ENCODE data around the gene GPA33.

GPA33 gene
- 4.2 to 5.0 reads per million in 2 donors for total RNA-seq

DNA sequence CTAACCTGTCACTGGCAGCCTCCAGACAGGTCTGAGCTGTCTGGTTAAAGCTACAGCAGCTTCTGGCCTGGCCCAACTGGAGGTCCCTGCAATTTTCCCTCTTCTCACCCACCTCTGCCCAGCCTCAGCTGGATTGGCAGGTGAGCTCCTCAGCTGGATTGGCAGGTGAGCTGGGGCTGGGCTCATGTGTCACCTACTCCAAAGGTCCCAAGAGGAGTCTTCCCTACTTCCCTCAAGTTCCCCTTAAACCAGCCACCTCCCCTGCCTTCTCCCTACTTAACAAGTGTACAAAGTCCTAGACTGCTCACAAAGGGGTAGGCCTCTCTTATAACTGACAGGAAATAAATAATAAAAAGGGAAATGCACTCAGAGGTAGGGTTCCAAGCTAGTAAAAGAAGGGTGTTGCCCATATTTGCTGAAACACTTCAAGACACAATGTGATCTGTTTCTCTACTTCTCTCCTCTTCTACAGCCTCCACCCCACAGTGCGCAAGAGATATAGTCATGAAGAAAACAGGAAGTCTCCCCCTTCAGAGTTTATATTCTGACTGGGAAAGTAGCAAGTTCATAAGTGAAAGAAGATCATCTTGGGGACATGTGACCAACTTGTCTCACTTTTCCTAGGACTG is at the start of gene GPA33:
Gene GPA33 (minus strand): TSS at position 64 of the 629 bp plus-strand sequence. CDS start 90 bp downstream, outside the sequence.
- DNase-seq = no peak

- no peak for DNase-seq
Observed at GRCh38 chr1:167138703-167139102, 48.5 kb upstream of the GPA33 start.

DNA sequence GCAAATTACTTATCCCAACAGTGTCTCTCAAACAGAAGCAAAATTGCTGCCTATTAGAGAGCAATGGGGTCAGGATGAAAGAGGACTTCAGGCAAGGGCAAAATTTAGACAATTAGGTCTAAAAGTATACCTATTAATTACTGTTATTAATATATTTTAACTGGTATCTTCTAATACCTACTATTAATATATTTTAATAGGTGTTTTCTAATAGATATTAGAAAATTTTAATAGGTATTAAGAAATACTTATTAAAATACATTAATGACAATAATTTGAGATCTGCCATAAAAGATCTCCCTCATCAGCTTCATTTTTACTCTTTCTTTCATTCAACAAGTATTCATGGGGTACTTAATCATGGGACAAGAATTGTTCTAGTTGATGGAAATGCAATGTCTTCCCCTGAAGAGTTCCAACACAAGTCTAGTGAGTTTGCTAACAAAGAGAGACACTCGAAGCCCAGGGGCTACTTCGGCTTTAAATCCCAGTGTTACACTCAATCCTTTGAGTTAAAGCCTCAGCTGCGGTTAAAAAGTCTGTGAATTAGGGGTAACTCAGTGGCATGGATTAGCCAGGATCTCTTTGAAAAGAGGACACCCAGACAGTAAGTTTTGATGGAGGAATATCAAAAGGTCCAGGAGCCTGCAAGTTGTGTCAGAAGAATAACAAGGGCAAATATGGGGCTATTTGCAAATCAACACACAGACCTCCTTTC is 47.8 kb upstream of the GPA33 start:
- no peak for DNase-seq

DNA sequence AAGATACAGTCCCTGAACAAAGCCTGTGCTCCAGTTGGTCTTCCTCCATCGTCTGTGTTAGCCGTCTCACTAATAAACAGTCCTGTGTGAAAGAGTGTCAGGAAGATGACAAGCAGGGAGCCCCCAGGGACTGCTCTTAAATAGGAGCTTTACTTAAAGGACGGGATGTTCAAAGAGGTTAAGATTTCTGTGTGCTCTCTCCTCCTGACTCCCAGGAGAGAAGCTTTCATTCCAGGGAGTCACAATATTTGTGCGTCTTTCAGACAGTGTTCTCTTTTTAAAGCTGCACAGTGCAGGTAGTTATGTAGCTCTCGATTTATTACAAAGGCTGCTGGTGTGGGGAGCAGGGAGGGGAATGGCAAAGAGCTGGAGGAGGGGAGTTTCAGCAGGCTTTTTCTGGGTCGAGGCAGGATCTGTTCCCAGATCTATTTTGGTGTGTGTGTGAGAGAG is 47.2 kb upstream of the GPA33 start:
- DNase-seq = no peak

GRCh38 chr1:167136806-167137205 is 46.6 kb upstream of the GPA33 start:
- DNase-seq = no peak

- DNase-seq = no peak
Observed at GRCh38 chr1:167136191-167136614, 46.0 kb upstream of the GPA33 start.

DNA sequence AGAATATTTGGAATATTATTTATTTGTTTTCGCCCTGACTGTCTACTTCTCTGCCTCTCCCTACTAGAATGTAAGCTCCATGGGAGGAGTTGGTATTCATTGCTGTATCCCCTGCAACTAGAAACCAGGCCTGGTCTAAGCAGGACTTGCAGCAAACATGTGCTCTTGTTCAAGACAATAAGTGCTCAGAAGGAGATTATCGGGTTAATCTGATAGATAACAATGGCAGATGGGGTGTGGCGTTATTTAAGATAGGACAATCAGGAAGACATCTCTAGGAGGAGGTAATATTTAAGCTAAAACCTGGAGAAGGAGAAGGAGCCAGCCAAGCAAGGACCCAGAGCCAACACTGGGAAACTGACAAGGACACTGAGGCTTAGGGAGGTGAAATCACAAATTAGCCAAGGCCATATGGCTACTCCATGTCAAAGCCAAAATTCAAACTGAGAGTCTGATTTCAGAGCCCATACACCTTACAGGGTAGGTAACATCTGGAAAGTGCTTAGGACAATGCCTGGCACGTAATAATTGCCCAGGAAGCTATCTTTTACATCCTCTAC is 45.2 kb upstream of the GPA33 start:
- no peak for DNase-seq

GRCh38 chr1:167132301-167133010 is 42.3 kb upstream of the GPA33 start:
- no peak for DNase-seq

DNA sequence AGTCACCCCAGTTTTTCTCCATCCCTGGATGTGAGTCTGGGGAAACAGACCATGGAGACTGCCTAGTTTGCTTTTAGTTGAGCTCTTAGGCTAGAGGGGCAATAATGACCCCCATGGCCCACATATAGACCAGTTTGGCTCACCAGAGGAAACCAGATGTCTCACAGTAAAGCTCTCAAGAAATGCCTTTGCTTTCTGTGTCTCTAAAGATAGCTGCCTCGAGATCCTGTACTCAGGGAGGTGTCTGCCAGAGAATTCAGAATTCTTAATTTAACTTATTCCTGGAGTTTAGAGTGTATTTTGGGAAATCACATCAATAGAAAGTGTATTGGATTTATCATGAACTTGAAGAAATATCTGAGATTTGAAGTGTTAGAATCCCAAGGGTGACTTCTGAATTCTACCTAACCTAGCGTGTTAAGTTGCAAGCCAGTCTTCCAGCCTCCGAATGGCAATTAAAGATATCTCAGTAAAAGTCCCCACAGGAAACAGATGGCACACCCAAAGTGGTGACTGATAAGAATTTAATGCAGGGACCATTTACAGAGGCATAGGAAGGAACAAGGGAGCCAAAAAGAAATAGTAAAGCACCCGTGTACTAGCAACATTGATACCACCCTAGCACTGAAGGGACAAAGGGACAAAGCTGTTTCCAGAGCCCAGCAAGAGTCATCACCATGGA is 40.8 kb upstream of the GPA33 start:
- DNase-seq = no peak

DNA sequence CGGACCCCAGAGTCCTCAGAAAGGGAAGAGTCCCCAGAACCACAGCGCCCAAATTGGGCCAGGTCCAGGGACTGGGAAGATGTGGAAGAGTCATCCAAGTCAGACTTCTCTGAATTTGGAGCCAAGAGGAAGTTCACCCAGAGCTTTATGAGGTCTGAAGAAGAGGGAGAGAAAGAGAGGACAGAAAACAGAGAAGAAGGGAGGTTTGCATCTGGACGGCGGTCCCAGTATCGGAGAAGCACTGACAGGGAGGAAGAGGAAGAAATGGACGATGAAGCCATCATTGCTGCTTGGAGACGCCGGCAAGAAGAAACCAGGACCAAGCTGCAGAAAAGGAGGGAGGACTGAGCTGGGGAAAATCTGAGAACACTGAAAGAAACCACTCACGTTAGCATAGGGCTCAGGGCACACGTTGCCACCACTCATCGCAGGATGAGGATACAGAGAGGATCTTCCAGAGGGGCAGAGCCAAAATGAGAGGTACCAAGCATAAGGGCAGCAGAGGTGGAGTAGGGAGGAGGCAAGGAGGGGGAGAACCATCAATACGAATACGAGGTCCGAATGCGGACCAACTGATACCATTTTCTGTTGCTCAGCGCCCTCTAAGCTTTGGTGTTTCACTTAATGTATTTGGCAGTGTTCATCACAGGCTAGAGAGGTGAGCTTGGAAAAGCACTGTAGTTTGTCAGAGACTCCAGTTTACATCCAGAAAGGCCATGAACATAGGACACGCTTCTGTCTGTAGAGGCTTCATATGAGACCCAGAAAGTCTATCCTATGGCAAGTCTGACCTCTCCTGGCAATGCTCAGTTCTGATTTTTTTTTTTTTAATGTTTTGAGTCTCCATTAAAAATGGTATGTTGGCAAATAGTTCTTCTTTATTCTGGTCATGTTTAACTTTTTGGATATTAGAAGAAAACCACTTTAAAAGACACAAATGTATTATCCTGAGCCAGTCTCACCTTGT is 38.4 kb upstream of the GPA33 start:
- no peak for DNase-seq

GRCh38 chr1:167127661-167128060 is 37.5 kb upstream of the GPA33 start:
- no peak for DNase-seq

DNA sequence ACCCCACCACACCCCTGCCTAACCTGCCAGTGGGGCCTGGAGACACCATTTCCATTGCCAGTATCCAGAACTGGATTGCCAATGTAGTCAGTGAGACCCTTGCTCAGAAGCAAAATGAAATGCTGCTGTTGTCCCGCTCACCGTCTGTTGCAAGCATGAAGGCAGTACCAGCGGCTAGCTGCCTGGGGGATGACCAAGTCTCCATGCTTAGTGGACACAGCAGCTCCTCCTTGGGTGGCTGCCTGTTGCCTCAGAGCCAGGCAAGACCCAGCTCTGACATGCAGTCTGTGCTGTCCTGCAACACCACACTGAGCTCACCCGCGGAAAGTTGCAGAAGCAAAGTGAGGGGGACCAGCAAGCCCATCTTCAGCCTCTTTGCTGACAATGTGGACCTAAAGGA is 37.1 kb upstream of the GPA33 start:
- DNase-seq = no peak

DNA sequence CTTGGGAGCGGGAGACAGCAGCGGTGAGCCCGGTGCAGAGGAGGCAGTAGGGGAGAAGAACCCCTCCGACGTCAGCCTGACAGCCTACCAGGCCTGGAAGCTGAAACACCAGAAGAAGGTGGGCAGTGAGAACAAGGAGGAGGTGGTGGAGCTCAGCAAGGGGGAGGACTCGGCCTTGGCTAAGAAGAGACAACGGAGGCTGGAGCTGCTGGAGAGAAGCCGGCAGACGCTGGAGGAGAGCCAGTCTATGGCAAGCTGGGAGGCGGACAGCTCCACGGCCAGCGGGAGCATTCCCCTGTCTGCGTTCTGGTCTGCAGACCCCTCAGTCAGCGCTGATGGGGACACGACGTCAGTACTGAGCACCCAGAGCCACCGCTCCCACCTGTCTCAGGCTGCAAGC is 36.6 kb upstream of the GPA33 start:
- DNase-seq = no peak

DNA sequence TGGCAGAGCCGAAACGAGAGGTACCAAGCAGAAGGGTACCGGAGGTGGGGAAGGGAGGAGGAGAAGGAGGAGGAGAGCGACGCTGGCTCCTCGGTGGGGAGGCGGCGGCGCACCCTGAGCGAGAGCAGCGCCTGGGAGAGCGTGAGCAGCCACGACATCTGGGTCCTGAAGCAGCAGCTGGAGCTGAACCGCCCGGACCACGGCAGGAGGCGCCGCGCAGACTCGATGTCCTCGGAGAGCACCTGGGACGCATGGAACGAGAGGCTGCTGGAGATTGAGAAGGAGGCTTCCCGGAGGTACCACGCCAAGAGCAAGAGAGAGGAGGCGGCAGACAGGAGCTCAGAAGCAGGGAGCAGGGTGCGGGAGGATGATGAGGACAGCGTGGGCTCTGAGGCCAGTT is 36.1 kb upstream of the GPA33 start:
- no peak for DNase-seq

- no peak for DNase-seq
Observed at GRCh38 chr1:167122568-167122967, 32.4 kb upstream of the GPA33 start.

DNA sequence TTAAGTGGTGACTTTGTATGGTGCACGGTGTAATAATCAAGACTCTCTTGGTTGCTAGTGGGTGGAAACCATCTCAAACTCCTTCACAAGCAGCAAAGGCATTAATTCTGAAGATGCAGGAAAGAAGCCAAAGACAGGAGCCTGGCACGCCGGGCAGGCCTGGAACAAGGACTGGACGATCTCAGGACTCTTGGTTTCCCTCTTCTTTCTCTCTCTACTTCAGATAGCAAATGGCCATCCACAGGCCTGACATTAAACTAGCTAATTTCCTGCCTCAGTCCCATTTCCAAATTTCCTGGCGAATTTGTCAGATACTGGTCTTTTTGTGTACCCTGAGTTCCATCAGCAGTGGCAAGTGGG is 31.9 kb upstream of the GPA33 start:
- DNase-seq = no peak

GRCh38 chr1:167121375-167122120 is 31.4 kb upstream of the GPA33 start:
- DNase-seq = no peak

GRCh38 chr1:167120899-167121298 is 30.7 kb upstream of the GPA33 start:
- no peak for DNase-seq

DNA sequence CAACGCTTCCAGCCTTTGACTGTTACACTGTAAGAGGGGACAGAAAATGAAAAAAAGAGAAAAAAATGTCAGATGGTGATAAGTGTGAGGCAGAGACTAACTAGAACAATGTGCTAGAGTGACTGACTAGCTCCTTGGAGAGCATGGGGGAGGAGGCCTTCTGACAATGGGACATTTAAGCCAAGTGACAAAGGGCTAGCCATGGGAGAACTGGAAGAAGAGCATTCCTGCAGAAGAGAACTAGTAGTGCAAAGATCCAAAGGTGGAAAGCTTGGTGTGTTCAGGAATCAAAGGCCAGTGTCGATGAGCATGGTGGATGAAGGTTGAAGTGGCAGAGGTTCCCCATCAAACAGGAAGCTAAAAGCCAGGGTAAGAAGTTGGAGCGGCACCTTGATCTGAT is 29.5 kb upstream of the GPA33 start:
- no peak for DNase-seq

GRCh38 chr1:167118188-167118587 is 28.0 kb upstream of the GPA33 start:
- DNase-seq = no peak

DNA sequence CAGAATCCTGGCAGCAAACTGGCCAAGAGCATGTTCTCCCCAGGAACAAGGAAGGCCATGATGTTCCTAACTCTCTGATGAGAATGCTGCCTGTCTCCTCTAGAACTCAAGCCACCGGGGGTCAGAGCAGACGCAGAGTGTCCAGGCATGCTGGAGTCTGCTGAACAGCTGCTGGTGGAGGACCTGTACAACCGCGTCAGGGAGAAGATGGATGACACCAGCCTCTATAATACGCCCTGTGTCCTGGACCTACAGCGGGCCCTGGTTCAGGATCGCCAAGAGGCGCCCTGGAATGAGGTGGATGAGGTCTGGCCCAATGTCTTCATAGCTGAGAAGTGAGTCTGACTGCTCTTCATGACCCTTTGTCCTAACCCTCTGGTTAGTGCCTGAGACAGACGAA is 27.0 kb upstream of the GPA33 start:
- no peak for DNase-seq
